NCI-H146 treated with DMSO at 0.1 percent for 48 hours (cell line): ENCODE data around the gene NAA40.
"Not testable (repeated sequence)": the region's sequence is repeated elsewhere in the genome, so short reads cannot be mapped to it uniquely, and the experiment has no call there.

Source experiments
- DNase-seq: peaks from one replicate; lab custom pipeline; 2025; ENCODE audit not compliant: unreplicated experiment; lab: John Stamatoyannopoulos, UW

NAA40 gene

GRCh38 chr11:63937713-63938478, 906 bp upstream of the NAA40 start:
- DNase-seq: no peak

GRCh38 chr11:63939397-63939891, 642 bp downstream of the NAA40 start:
- DNase-seq: peak; percentile 13

GRCh38 chr11:63940786-63941185, 2.0 kb downstream of the NAA40 start:
- DNase-seq: no peak

- DNase-seq: no peak
These were observed 3.1 kb downstream of the NAA40 start for GRCh38 chr11:63941901-63942300.

- no peak for DNase-seq
These were observed 4.0 kb downstream of the NAA40 start for GRCh38 chr11:63942803-63943202.

- no peak for DNase-seq
These were observed 6.2 kb downstream of the NAA40 start for GRCh38 chr11:63944987-63945386.

- DNase-seq: peak; percentile 41
These were observed 6.8 kb downstream of the NAA40 start for GRCh38 chr11:63945477-63946163.

- no peak for DNase-seq
These were observed 13.2 kb downstream of the NAA40 start for GRCh38 chr11:63951779-63952536.

GRCh38 chr11:63952570-63952969, 13.8 kb downstream of the NAA40 start:
- DNase-seq: no peak

- no peak for DNase-seq
These were observed 19.2 kb downstream of the NAA40 start for GRCh38 chr11:63958008-63958407.

- peak; percentile 27 for DNase-seq
These were observed 23.0 kb downstream of the NAA40 start for GRCh38 chr11:63961608-63962412.

GRCh38 chr11:63963895-63964294, 25.1 kb downstream of the NAA40 start:
- not testable (repeated sequence) for DNase-seq

- no peak for DNase-seq
These were observed 27.6 kb downstream of the NAA40 start for GRCh38 chr11:63966444-63966843.

GRCh38 chr11:63969461-63969860, 30.7 kb downstream of the NAA40 start:
- DNase-seq: no peak

- no peak for DNase-seq
These were observed 32.1 kb downstream of the NAA40 start for GRCh38 chr11:63970902-63971301.

GRCh38 chr11:63973912-63974258, 35.1 kb downstream of the NAA40 start:
- DNase-seq: not testable (repeated sequence)

- DNase-seq: peak; percentile 98
These were observed 35.7 kb downstream of the NAA40 start, which contains the start of gene COX8A for GRCh38 chr11:63974259-63975143. Gene COX8A, plus strand, starts transcription at chr11:63974620. Its CDS starts 61 bp downstream, at chr11:63974681.

- DNase-seq: no peak
These were observed 39.9 kb downstream of the NAA40 start for GRCh38 chr11:63978551-63979239.

- no peak for DNase-seq
These were observed 40.6 kb downstream of the NAA40 start for GRCh38 chr11:63979426-63979825.
